A673 (cell line): ENCODE measurements around the gene CAPG. TPM values are rescaled to one million over a fixed set of nuclear protein-coding genes. Genes with fewer than 3 reads are reported as not detected.

Experiments
- BruUV-seq: library from RNA; stranded (reverse); fragments of 400-500 nt; replicated peaks from 2 replicates; lab custom pipeline; 2021; lab: Mats Ljungman, UMichigan
- CTCF ChIA-PET: fragments of 300-600 bp; sonication (Branson Sonifier 250); formaldehyde crosslinking; loops from one replicate; lab custom pipeline; 2022; ENCODE audit warnings: antibody characterized with exemption; lab: Charles Lee
- POLR2A ChIA-PET: fragments of 300-600 bp; sonication (Branson Sonifier 250); formaldehyde crosslinking; loops from one replicate; lab custom pipeline; 2022; ENCODE audit warnings: antibody characterized with exemption; ENCODE audit not compliant: low non-redundant PET; lab: Charles Lee
- DNase-seq: peaks from one replicate; pipeline ENCODE4 v3.0.0-alpha.2; 2015; ENCODE audit warnings: low spot score
- H3K27ac ChIP-seq: fragments of 200-600 bp; sonication (generic); 2 replicates; pipeline ENCODE4 v1.5.1; 2016; ENCODE audit warnings: mixed run types, low read depth, mild to moderate bottlenecking, mixed read lengths, antibody characterized with exemption, low read length; ENCODE audit not compliant: poor library complexity, severe bottlenecking
- H3K27me3 ChIP-seq: fragments of 200-600 bp; sonication (generic); replicated peaks from 2 replicates; pipeline ENCODE4 v1.6.1; 2017; ENCODE audit warnings: mixed run types, low read depth, mild to moderate bottlenecking, mixed read lengths, antibody characterized with exemption, low read length; ENCODE audit not compliant: insufficient read depth, poor library complexity
- H3K36me3 ChIP-seq: fragments of 200-600 bp; sonication (generic); 2 replicates; pipeline ENCODE4 v1.6.1; 2016; ENCODE audit warnings: mixed run types, mild to moderate bottlenecking, mixed read lengths, antibody characterized with exemption, low read length; ENCODE audit not compliant: insufficient read depth, poor library complexity, severe bottlenecking
- H3K4me1 ChIP-seq: fragments of 200-600 bp; sonication (generic); 2 replicates; pipeline ENCODE4 v1.6.1; 2017; ENCODE audit warnings: mixed run types, mild to moderate bottlenecking, mixed read lengths, antibody characterized with exemption, low read length; ENCODE audit not compliant: insufficient read depth, poor library complexity, severe bottlenecking
- H3K4me3 ChIP-seq: fragments of 200-600 bp; sonication (generic); 2 replicates; pipeline ENCODE4 v1.5.1; 2016; ENCODE audit warnings: low read depth, mixed run types, mild to moderate bottlenecking, mixed read lengths, low read length; ENCODE audit not compliant: poor library complexity, severe bottlenecking
- H3K9me3 ChIP-seq: fragments of 200-600 bp; sonication (generic); 2 replicates; pipeline ENCODE4 v1.6.1; 2016; ENCODE audit warnings: mixed run types, low read depth, mild to moderate bottlenecking, mixed read lengths, antibody characterized with exemption, low read length; ENCODE audit not compliant: poor library complexity, severe bottlenecking
- CTCF ChIP-seq: fragments of 300-800, 200-600 bp; sonication (generic); conservative IDR thresholded peaks from 2 replicates; pipeline ENCODE4 v1.5.1; 2017; ENCODE audit warnings: low read depth, mild to moderate bottlenecking, antibody characterized with exemption, low read length, moderate library complexity, mixed read lengths
- EZH2 ChIP-seq: fragments of 200-600 bp; sonication (generic); IDR thresholded peaks from 2 replicates; pipeline ENCODE4 v1.6.1; 2017; ENCODE audit warnings: borderline replicate concordance, low read depth, mild to moderate bottlenecking, mixed read lengths, antibody characterized with exemption, low read length; ENCODE audit not compliant: poor library complexity, severe bottlenecking
- intact Hi-C: fragments of 100-400 bp; cut with micrococcal nuclease; formaldehyde crosslinking; loops from one replicate; pipeline ENCODE4 v1.10.0; 2022; ENCODE audit not compliant: unreplicated experiment
- total RNA-seq: library from RNA; stranded (reverse); gene quantifications from 2 replicates; pipeline ENCODE4 v1.2.3, GENCODE V29; 2021

CAPG gene
- total RNA-seq, 1 experiment from 2014 or later = 156 TPM

GRCh38 chr2:85429924-85430289 is 19.7 kb upstream of the CAPG start:
- Histone ChIP-seq H3K4me1 (no peaks in the 10 kb centered on the region), H3K27ac (no peak overlapping the region), H3K36me3 (no peaks in the 10 kb centered on the region), H3K27me3 (no peaks in the 10 kb centered on the region), H3K4me3 (no peak overlapping the region), H3K9me3 (no peaks in the 10 kb centered on the region)
- POLR2A ChIA-PET = no interaction called here
- TF ChIP-seq CTCF = no peak
- TF ChIP-seq EZH2 = no peak
- DNase-seq = no peak
- no TSS peak for BruUV-seq
- CTCF ChIA-PET = interaction anchor here (2.0 kb wide), 1 partner anchor 122 kb away, joined by 4 read pairs; no protein-coding TSS in a partner anchor
- intact Hi-C loops = no loop called here

- no peaks in the 10 kb centered on the region for H3K36me3 ChIP-seq
- H3K27me3 ChIP-seq = no peaks in the 10 kb centered on the region
- ChIA-PET CTCF (interaction anchor here (2.0 kb wide), 1 partner anchor 123 kb away, joined by 4 read pairs; no protein-coding TSS in a partner anchor), POLR2A (no interaction called here)
- H3K27ac ChIP-seq = no peak overlapping the region
- intact Hi-C loops = no loop called here
- no peak overlapping the region for H3K4me3 ChIP-seq
- no peak for DNase-seq
- TF ChIP-seq EZH2 = no peak
- no peak for TF ChIP-seq CTCF
- no TSS peak for BruUV-seq
- H3K9me3 ChIP-seq = no peaks in the 10 kb centered on the region
- no peaks in the 10 kb centered on the region for H3K4me1 ChIP-seq
Observed at GRCh38 chr2:85429213-85429923, 19.2 kb upstream of the CAPG start.

GRCh38 chr2:85428343-85428881 is 18.2 kb upstream of the CAPG start:
- H3K4me3 ChIP-seq = no peak overlapping the region
- no peak for DNase-seq
- no peaks in the 10 kb centered on the region for H3K9me3 ChIP-seq
- POLR2A ChIA-PET = no interaction called here
- CTCF ChIA-PET = interaction anchor here (2.0 kb wide), 1 partner anchor 124 kb away, joined by 4 read pairs; no protein-coding TSS in a partner anchor
- intact Hi-C loops = no loop called here
- BruUV-seq = no TSS peak
- TF ChIP-seq EZH2 (no peak), CTCF (no peak)
- no peak overlapping the region for H3K27ac ChIP-seq
- no peaks in the 10 kb centered on the region for H3K36me3 ChIP-seq
- no peaks in the 10 kb centered on the region for H3K27me3 ChIP-seq
- no peaks in the 10 kb centered on the region for H3K4me1 ChIP-seq
